ENCODE results near the gene YJEFN3.

The YJEFN3 gene

DNA sequence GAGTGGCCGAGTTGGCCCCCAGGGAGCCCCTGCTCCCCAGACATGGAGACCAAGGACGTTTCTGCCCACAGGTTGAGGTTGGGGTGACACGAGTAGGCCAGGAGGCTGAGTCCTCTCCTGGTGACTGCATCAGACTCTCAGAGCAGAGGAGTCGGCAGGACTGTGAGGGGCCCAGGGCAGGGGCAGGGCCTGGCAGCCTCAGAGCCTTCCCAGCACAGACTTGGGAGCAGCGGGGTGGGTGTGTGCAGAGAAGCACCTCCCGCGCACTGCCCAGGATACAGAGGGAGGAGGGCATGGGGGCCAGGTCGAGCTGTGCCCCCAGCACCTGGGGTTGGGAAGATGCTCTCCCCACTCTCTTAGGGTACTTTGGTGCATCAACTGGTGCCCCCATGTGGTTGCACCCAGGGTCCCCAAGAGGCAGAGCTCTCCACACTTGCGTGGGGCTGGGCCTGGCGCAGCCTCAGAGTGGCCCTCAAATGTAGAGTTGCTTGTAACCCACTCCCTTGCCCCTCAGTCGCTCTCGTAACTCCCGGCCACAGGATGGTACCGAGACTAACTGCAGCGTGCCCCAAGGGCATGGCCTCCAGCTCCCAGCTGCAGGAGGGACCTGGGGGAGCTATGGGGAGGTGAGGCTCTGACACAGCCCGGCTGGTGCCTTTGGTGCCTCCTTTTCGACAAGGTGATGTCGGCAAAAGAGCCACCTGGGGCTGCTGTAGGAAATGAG is 29.3 kb upstream of the YJEFN3 start:
- H3K4me3 ChIP-seq (ENCODE audit: low read depth, low read length) = no peak overlapping the region
- DNase-seq (ENCODE audit: low read depth) = no peak
- in situ Hi-C loops (cut with HindIII; ENCODE audit: low sequenced_read_pairs) = no loop called here
- TF ChIP-seq, protein P1, sequence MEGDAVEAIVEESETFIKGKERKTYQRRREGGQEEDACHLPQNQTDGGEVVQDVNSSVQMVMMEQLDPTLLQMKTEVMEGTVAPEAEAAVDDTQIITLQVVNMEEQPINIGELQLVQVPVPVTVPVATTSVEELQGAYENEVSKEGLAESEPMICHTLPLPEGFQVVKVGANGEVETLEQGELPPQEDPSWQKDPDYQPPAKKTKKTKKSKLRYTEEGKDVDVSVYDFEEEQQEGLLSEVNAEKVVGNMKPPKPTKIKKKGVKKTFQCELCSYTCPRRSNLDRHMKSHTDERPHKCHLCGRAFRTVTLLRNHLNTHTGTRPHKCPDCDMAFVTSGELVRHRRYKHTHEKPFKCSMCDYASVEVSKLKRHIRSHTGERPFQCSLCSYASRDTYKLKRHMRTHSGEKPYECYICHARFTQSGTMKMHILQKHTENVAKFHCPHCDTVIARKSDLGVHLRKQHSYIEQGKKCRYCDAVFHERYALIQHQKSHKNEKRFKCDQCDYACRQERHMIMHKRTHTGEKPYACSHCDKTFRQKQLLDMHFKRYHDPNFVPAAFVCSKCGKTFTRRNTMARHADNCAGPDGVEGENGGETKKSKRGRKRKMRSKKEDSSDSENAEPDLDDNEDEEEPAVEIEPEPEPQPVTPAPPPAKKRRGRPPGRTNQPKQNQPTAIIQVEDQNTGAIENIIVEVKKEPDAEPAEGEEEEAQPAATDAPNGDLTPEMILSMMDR (IDR thresholded peaks at IDR 0.05; ENCODE audit: low read depth, low read length, missing control alignments) = no peak

- TF ChIP-seq, protein P1 (IDR thresholded peaks at IDR 0.05; ENCODE audit: low read depth, low read length, missing control alignments) = no peak
- H3K4me3 ChIP-seq (ENCODE audit: low read depth, low read length) = no peak overlapping the region
- in situ Hi-C loops (cut with HindIII; ENCODE audit: low sequenced_read_pairs) = no loop called here
Measured at GRCh38 chr19:19500975-19501644, 27.6 kb upstream of the YJEFN3 start.

GRCh38 chr19:19501798-19502197 is 26.9 kb upstream of the YJEFN3 start:
- no peak for DNase-seq (ENCODE audit: low read depth)
- TF ChIP-seq, protein P1 (IDR thresholded peaks at IDR 0.05; ENCODE audit: low read depth, low read length, missing control alignments) = no peak
- in situ Hi-C loops (cut with HindIII; ENCODE audit: low sequenced_read_pairs) = no loop called here
- H3K4me3 ChIP-seq (ENCODE audit: low read depth, low read length) = no peak overlapping the region

More at GRCh38 chr19:19500975-19501644, 27.6 kb upstream of the YJEFN3 start:
- DNase-seq (ENCODE audit: low read depth) = no peak

- H3K4me3 ChIP-seq (ENCODE audit: low read depth, low read length) = no peak overlapping the region
- TF ChIP-seq, protein P1 (IDR thresholded peaks at IDR 0.05; ENCODE audit: low read depth, low read length, missing control alignments) = no peak
- in situ Hi-C loops (cut with HindIII; ENCODE audit: low sequenced_read_pairs) = no loop called here
- no peak for DNase-seq (ENCODE audit: low read depth)
Measured at GRCh38 chr19:19502281-19502680, 26.4 kb upstream of the YJEFN3 start.

DNA sequence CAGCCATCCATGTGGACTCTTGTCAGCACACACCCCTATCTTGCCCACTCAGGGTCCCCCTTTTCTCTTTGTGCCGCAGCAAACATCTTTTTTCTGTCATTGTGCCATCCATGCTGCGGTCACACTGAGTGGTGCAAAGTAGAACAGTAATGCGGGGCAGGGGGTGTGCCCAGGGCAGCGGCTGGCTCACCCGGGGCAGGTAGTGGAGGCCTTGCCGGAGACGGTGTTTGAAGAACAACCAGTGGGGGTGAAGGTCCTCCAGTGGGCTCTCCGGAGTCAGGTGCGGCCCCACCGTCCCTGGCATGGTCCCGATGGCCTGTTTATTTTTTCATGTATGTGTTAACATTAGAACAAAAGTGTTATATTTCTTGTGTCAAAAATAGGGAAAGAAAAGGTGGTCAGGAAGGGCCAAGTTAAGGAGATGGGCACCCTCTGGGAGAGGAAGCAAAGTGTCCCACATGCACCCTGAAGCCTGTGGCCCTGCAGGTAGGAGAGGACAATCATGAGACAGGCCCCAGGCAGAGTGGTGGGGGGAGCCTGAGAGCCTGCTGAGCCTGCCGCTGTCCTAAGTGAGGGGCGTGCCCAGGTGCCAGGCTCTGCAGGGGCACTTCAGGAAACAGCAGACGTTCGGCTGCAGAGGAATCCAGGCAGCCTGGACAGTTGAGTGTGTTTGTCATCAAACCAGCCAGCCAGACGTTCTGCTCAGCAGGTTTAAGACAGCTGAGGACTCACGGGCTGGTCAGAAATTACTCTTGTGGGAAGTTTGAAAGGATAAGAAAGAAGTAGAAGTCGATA is 25.7 kb upstream of the YJEFN3 start:
- no peak for DNase-seq (ENCODE audit: low read depth)
- in situ Hi-C loops (cut with HindIII; ENCODE audit: low sequenced_read_pairs) = no loop called here
- H3K4me3 ChIP-seq (ENCODE audit: low read depth, low read length) = no peak overlapping the region
- TF ChIP-seq, protein P1 (IDR thresholded peaks at IDR 0.05; ENCODE audit: low read depth, low read length, missing control alignments) = no peak

All from astrocyte of the cerebellum (primary cell).